HG03066 (cell line): ENCODE data around the gene R3HDM2.

Experiments
- ATAC-seq: cut with Tn5 transposase; IDR thresholded peaks from one replicate; pipeline ENCODE4 v1.9.1; 2021; ENCODE audit warnings: low read depth; ENCODE audit not compliant: unreplicated experiment

The R3HDM2 gene

GRCh38 chr12:57210926-57211692 lies 219.7 kb downstream of the R3HDM2 start:
- ATAC-seq = no peak

GRCh38 chr12:57210461-57210860 lies 220.4 kb downstream of the R3HDM2 start:
- no peak for ATAC-seq

GRCh38 chr12:57209916-57210315 lies 220.9 kb downstream of the R3HDM2 start:
- ATAC-seq = no peak

GRCh38 chr12:57208631-57209282 lies 222.1 kb downstream of the R3HDM2 start:
- ATAC-seq = no peak

- ATAC-seq = no peak
Observed at GRCh38 chr12:57207731-57208630, 222.9 kb downstream of the R3HDM2 start.

GRCh38 chr12:57205931-57206330 lies 224.9 kb downstream of the R3HDM2 start:
- no peak for ATAC-seq

GRCh38 chr12:57205186-57205585 lies 225.7 kb downstream of the R3HDM2 start:
- ATAC-seq = no peak

GRCh38 chr12:57204454-57204853 lies 226.4 kb downstream of the R3HDM2 start:
- ATAC-seq = no peak

- no peak for ATAC-seq
Observed at GRCh38 chr12:57203791-57204190, 227.1 kb downstream of the R3HDM2 start.
